K562 (cell line): ENCODE measurements around the gene ZBTB49. TPM values are rescaled to one million over a fixed set of nuclear protein-coding genes. Genes with fewer than 3 reads are reported as not detected.

ENCODE experiments used
- ATAC-seq: fragments of 200-7000 bp; cut with Tn5 transposase; 3 replicates; pipeline ENCODE4 v1.9.1; 2020; ENCODE audit warnings: moderate library complexity
- BruUV-seq: library from RNA; stranded (reverse); fragments of 400-500 nt; replicated peaks from 2 replicates; lab custom pipeline; 2021; lab: Mats Ljungman, UMichigan
- CTCF ChIA-PET: fragments of 300-600 bp; formaldehyde crosslinking; extraction: SDS; loops from one replicate; lab custom pipeline; 2021; ENCODE audit warnings: low intra/inter-chr PET ratio; lab: Yijun Ruan, JAX
- POLR2A ChIA-PET: fragments of 300-600, 350-650 bp; sonication (Branson Sonifier 250); formaldehyde crosslinking; extraction: SDS; loops from one replicate; lab custom pipeline; 2021; ENCODE audit warnings: antibody characterized with exemption, inconsistent platforms; lab: Yijun Ruan, JAX
- DNase-seq, 4 experiments: peaks; one replicate each; pipeline versions ENCODE4 v3.0.0 to v3.0.0-alpha.2; 2011 to 2018; ENCODE audit warnings: low spot score in 3 of 4, mixed read lengths in 3 of 4; ENCODE audit errors: extremely low read depth in 1 of 4
- FAIRE-seq: peaks from 2 replicates; lab custom pipeline; 2011; peaks lifted over from hg19 to GRCh38; lab: Jason Lieb, UNC
- H2AFZ ChIP-seq: 2 replicates; pipeline ENCODE4 v1.6.0; 2011; ENCODE audit warnings: low read depth, low read length, control low read depth, inconsistent platforms
- H3K27ac ChIP-seq: fragments of 200-600 bp; 3 replicates; pipeline ENCODE4 v1.8.0; 2011; ENCODE audit warnings: low read depth, mild to moderate bottlenecking, control low read depth, inconsistent platforms, low read length, moderate library complexity, mixed read lengths; ENCODE audit errors: extremely low read depth
- H3K27me3 ChIP-seq, 2 experiments: fragments of 300-600 bp in 1 of 2; 2 replicates in 1 of 2; 3 replicates in 1 of 2; pipeline versions ENCODE4 v1.6.0 to v1.8.0; 2011; ENCODE audit warnings: inconsistent platforms in 2 of 2, low read length in 2 of 2, mild to moderate bottlenecking in 1 of 2, mixed read lengths in 1 of 2, moderate library complexity in 1 of 2; ENCODE audit not compliant: control insufficient read depth in 2 of 2, insufficient read depth in 2 of 2
- H3K36me3 ChIP-seq: fragments of 300-600 bp; 3 replicates; pipeline ENCODE4 v1.8.0; 2011; ENCODE audit warnings: mild to moderate bottlenecking, low read length, inconsistent platforms; ENCODE audit not compliant: control insufficient read depth, insufficient read depth
- H3K4me1 ChIP-seq, 2 experiments: fragments of 200-600 bp in 1 of 2; replicated peaks in 1 of 2; 2 replicates in 1 of 2; 3 replicates in 1 of 2; pipeline versions ENCODE4 v1.5.1 to v1.8.0; 2011; ENCODE audit warnings: inconsistent platforms in 2 of 2, low read length in 2 of 2, mild to moderate bottlenecking in 1 of 2, mixed read lengths in 1 of 2, moderate library complexity in 1 of 2; ENCODE audit not compliant: control insufficient read depth in 2 of 2, insufficient read depth in 2 of 2
- H3K4me2 ChIP-seq: 2 replicates; pipeline ENCODE4 v1.6.1; 2011; ENCODE audit warnings: low read length, control low read depth, inconsistent platforms, mixed read lengths; ENCODE audit not compliant: insufficient read depth
- H3K4me3 ChIP-seq: fragments of 200-600 bp; sonication (generic), shearing (Covaris generic); 2 replicates; pipeline ENCODE4 v1.5.1; 2016; ENCODE audit warnings: control low read depth, inconsistent platforms
- H3K79me2 ChIP-seq: fragments of 200-600 bp; 3 replicates; pipeline ENCODE4 v1.8.0; 2011; ENCODE audit warnings: low read length, inconsistent platforms; ENCODE audit not compliant: control insufficient read depth, insufficient read depth
- H3K9ac ChIP-seq, 2 experiments: 2 replicates each; pipeline versions ENCODE4 v1.6.0 to v1.6.1; 2011; ENCODE audit warnings: low read depth in 2 of 2, low read length in 2 of 2, control low read depth in 1 of 2, inconsistent platforms in 1 of 2, mild to moderate bottlenecking in 1 of 2, mixed read lengths in 1 of 2; ENCODE audit not compliant: insufficient read depth in 1 of 2
- H3K9me1 ChIP-seq: one replicate; pipeline ENCODE4 v1.6.0; 2011; ENCODE audit warnings: inconsistent platforms, mild to moderate bottlenecking, low read length, moderate library complexity; ENCODE audit not compliant: control insufficient read depth, insufficient read depth
- H3K9me3 ChIP-seq: replicated peaks from 2 replicates; pipeline ENCODE4 v1.5.1; 2011; ENCODE audit warnings: low read depth, low read length, inconsistent platforms; ENCODE audit not compliant: control insufficient read depth, insufficient read depth
- H4K20me1 ChIP-seq: replicated peaks from 2 replicates; pipeline ENCODE4 v1.6.1; 2011; ENCODE audit warnings: low read length, inconsistent platforms, mixed read lengths; ENCODE audit not compliant: control insufficient read depth, insufficient read depth
- ZNF431 ChIP-seq: sonication (generic); formaldehyde crosslinking; IDR thresholded peaks from 2 replicates; pipeline ENCODE4 v1.8.0; 2022; ENCODE audit warnings: mild to moderate bottlenecking, missing genetic modification reagents
- WGBS: fragments of 100-300 bp; shearing (Covaris generic); methylation state at CpG from one replicate; pipeline ENCODE4 v1.1.6; 2016; ENCODE audit warnings: low coverage, mixed read lengths; ENCODE audit not compliant: insufficient coverage; ENCODE audit errors: missing lambda C conversion rate; 5-methylcytosine and 5-hydroxymethylcytosine counted together
- in situ Hi-C: fragments of 300-500 bp; cut with MboI; formaldehyde crosslinking; loops from 4 replicates; pipeline ENCODE4 v1.15.0; 2018; ENCODE audit warnings: inconsistent platforms, mixed read lengths
- intact Hi-C: fragments of 100-400 bp; cut with micrococcal nuclease; formaldehyde crosslinking; loops from 2 replicates; pipeline ENCODE4 v1.14.2; 2022
- polyA plus RNA-seq, 8 experiments: library from polyadenylated mRNA; depleted of rRNA in 4 of 8; stranded (reverse) in 5 of 8; unstranded in 3 of 8; fragments of >200 nt; fragmentation: Nextera tagmentation in 2 of 8; fragmentation: Illumina TruSeq in 1 of 8; extraction: Ambion mirVana in 2 of 8; extraction: Trizol in 1 of 8; gene quantifications; 2 replicates each; pipeline versions ENCODE4 v1.2.1 to v1.2.3, GENCODE V29; 2011 to 2014; ENCODE audit warnings: inconsistent platforms in 1 of 8, missing spikeins in 1 of 8
- total RNA-seq, 7 experiments: library from RNA; depleted of rRNA in 6 of 7; stranded (reverse); fragments of >200 nt in 6 of 7; fragmentation: Illumina TruSeq in 2 of 7; extraction: Trizol in 2 of 7; gene quantifications; 2 replicates each; pipeline versions ENCODE4 v1.2.1 to v1.2.3, GENCODE V29; 2011 to 2021; ENCODE audit warnings: low replicate concordance in 1 of 7
- TF ChIP-seq, protein P1 (sequence below): fragments of 450-650 bp; IDR thresholded peaks from 2 replicates; pipeline ENCODE4 v1.6.1; 2016; ENCODE audit warnings: missing biosample characterization, missing genetic modification characterization

ZBTB49 gene
- total and polyA plus RNA-seq, 9 of the 15 experiments (the other 6 are each of a cell fraction or from before 2014, with no cell fraction given) = 0.49 to 8.0 (median 4.2) TPM

DNA sequence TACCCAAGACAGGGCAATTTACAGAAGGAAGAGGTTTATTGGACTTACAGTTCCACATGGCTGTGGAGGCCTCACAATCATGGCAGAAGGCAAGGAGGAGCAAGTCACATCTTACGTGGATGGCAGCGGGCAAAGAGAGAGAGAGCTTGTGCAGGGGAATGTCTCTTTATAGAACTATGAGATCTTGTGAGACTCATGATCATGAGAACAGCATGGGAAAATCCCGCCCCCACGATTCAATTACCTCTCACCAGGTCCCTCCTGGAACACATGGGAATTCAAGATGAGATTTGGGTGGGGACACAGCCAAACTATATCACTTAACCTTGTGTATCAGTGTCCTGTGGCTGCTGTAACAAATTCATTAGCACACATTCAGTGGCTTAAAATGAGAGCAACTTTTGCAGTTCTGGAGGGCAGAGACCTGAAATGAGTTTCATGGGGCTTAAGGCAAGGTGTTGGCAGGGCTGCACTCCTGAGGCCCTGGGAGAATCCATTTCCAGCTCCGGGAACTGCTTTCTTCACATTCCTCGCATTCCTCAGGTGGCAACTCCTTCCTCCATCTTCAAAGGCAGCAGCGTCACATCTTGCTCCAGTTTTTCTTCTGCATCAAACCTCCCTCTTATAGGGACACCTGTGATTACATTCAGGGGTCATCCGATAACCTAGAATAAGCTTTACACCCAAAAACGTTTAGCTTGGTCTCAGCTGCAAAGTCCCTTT is 74.6 kb downstream of the ZBTB49 start:
- in situ Hi-C loops = no loop called here

More for the DNA sequence above, 74.6 kb downstream of the ZBTB49 start:
- Histone ChIP-seq H3K36me3 (no peaks in the 10 kb centered on the region), H3K27me3 (peaks cover 27 to 56% of the 10 kb centered on the region in 2 experiments), H3K9me3 (no peaks in the 10 kb centered on the region), H2AFZ (no peak overlapping the region), H3K4me1 (no peaks in the 10 kb centered on the region; a peak in 1 of 5 replicates), H3K4me3 (no peak overlapping the region), H3K27ac (no peak overlapping the region), H3K79me2 (no peaks in the 10 kb centered on the region), H3K9me1 (no peaks in the 10 kb centered on the region), H3K9ac (no peak overlapping the region), H3K4me2 (no peak overlapping the region), H4K20me1 (no peaks in the 10 kb centered on the region; the same call in 1 of the 2 replicates)
- no peak for FAIRE-seq
- DNase-seq = no peak
- BruUV-seq = no TSS peak
- WGBS = 0% methylated on average over 9 of the region's 9 CpGs
- no peak for ATAC-seq
- TF ChIP-seq, protein P1, sequence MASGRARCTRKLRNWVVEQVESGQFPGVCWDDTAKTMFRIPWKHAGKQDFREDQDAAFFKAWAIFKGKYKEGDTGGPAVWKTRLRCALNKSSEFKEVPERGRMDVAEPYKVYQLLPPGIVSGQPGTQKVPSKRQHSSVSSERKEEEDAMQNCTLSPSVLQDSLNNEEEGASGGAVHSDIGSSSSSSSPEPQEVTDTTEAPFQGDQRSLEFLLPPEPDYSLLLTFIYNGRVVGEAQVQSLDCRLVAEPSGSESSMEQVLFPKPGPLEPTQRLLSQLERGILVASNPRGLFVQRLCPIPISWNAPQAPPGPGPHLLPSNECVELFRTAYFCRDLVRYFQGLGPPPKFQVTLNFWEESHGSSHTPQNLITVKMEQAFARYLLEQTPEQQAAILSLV = no peak
- 0 out of 2 replicates have a peak, but pooled peaks have one; percentile 43 for TF ChIP-seq ZNF431 (CRISPR knock-in tag)
- ChIA-PET POLR2A (no interaction called here), CTCF (no interaction called here)
- intact Hi-C loops = no loop called here
